Thyroid gland (tissue), 4 donors: ENCODE measurements around the gene RND2. TPM values are rescaled to one million over a fixed set of nuclear protein-coding genes. Genes with fewer than 3 reads are reported as not detected.

Experiments used
- DNase-seq, 2 donors: peaks; one replicate each; pipeline ENCODE4 v3.0.0-alpha.2; 2019
- H3K27ac ChIP-seq, 3 donors: fragments of 200-600 bp; sonication (generic); 1 replicate in 2 of 3; 2 replicates in 1 of 3; pipeline ENCODE4 v1.5.1; 2016 to 2019; ENCODE audit warnings: mild to moderate bottlenecking in 1 of 3, moderate library complexity in 1 of 3
- H3K27me3 ChIP-seq: fragments of 200-600 bp; sonication (generic); one replicate; pipeline ENCODE4 v1.5.1; 2019
- H3K36me3 ChIP-seq, 2 donors: fragments of 200-600 bp; sonication (generic); one replicate each; pipeline ENCODE4 v1.5.1; 2016 to 2019
- H3K4me1 ChIP-seq, 2 donors: fragments of 200-600 bp; sonication (generic); one replicate each; pipeline ENCODE4 v1.5.1; 2017 to 2019
- H3K4me3 ChIP-seq, 3 donors: fragments of 200-600 bp; sonication (generic); replicated peaks in 1 of 3; 1 replicate in 2 of 3; 2 replicates in 1 of 3; pipeline ENCODE4 v1.5.1; 2016; ENCODE audit warnings: mild to moderate bottlenecking in 1 of 3
- H3K9me3 ChIP-seq: fragments of 200-600 bp; sonication (generic); one replicate; pipeline ENCODE4 v1.5.1; 2017
- CTCF ChIP-seq, 6 experiments: fragments of 200-600 bp in 3 of 6; fragments of 450-650 bp in 3 of 6; sonication (generic) in 3 of 6; IDR thresholded peaks; one replicate each; pipeline ENCODE4 v1.5.1; 2016 to 2019; ENCODE audit warnings: antibody characterized with exemption in 6 of 6, mild to moderate bottlenecking in 2 of 6, inconsistent platforms in 1 of 6, moderate library complexity in 1 of 6
- POLR2A ChIP-seq, 2 donors: fragments of 450-650 bp; IDR thresholded peaks; one replicate each; pipeline ENCODE4 v1.6.1; 2017; ENCODE audit warnings: antibody characterized with exemption in 2 of 2, mild to moderate bottlenecking in 2 of 2, moderate library complexity in 1 of 2
- WGBS, 2 donors: methylation state at CpG; one replicate each; pipeline ENCODE4 v1.1.5; 2017; 5-methylcytosine and 5-hydroxymethylcytosine counted together
- intact Hi-C: fragments of 100-400 bp; cut with DNase I; formaldehyde crosslinking; loops from one replicate; pipeline ENCODE4 v1.15.1; 2023
- total RNA-seq, 4 donors: library from RNA; depleted of rRNA; stranded (reverse); fragments of >200 nt; gene quantifications; one replicate each; pipeline ENCODE4 v1.2.3, GENCODE V29; 2016

RND2 gene
- total RNA-seq, 4 donors from 2014 or later = 5.2 to 14.8 (median 10.3) TPM

DNA sequence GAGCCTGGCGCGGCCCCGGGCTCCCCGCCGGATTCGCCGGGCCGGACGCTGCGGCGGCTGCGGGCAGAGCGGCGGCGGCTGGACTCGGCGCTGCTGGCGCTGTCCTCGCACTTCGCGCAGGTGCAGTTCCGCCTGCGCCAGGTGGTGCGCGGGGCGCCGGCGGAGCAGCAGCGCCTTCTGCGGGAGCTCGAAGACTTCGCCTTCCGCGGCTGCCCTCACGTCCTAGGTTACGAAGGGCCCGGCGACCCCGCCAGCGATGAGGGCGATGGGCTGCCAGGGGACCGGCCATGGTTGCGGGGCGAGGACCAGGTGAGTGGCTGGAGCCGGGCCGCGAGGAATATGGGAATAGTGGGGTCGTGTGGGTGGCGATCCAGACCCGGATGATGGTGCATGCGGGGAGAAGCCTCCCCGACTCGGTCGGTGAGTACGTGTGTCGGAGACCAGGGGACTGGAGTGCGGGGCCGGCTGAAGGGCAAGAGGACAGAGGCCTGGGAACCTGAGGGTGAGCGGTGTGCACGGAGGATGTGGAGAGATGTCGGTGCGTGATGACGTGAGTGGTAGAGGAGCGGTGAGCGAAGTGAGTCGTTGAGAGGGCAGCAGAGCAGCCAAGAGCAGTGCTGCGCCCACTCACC, 44.1 kb upstream of the RND2 start:
- intact Hi-C loops = no loop called here
- peak overlapping the region; percentile 45 to 83 (median 56) for H3K27ac ChIP-seq
- peaks cover 5 to 6% of the 10 kb centered on the region in 2 donors for H3K36me3 ChIP-seq
- peak overlapping the region; percentile 50 to 93 (median 84) for H3K4me3 ChIP-seq
- no peak for TF ChIP-seq POLR2A (IDR thresholded peaks at IDR 0.05)
- TF ChIP-seq CTCF (IDR thresholded peaks at IDR 0.05) = peak in 3 of 6 experiments; percentile 27 to 59 (median 42)
- DNase-seq = peak; percentile 61 to 66
- peaks cover 15 to 17% of the 10 kb centered on the region in 2 donors for H3K4me1 ChIP-seq
- H3K27me3 ChIP-seq = no peaks in the 10 kb centered on the region
- H3K9me3 ChIP-seq = no peaks in the 10 kb centered on the region
- WGBS, 2 donors = 0 to 2% methylated on average over 16 to 35 of the region's 67 CpGs

- Histone ChIP-seq H3K36me3 (peaks cover 13 to 16% of the 10 kb centered on the region in 2 donors), H3K4me1 (peaks cover 15 to 17% of the 10 kb centered on the region in 2 donors), H3K9me3 (no peaks in the 10 kb centered on the region), H3K4me3 (no peak overlapping the region), H3K27me3 (no peaks in the 10 kb centered on the region), H3K27ac (no peak overlapping the region)
- no peak for DNase-seq
- TF ChIP-seq CTCF (IDR thresholded peaks at IDR 0.05) (no peak), POLR2A (IDR thresholded peaks at IDR 0.05) (no peak)
- intact Hi-C loops = no loop called here
Observed at GRCh38 chr17:42982266-42982665, 42.8 kb upstream of the RND2 start.

- H3K36me3 ChIP-seq = peaks cover 42 to 44% of the 10 kb centered on the region in 2 donors
- 0% methylated on average over 1 of the region's 1 CpG for WGBS, 2 donors
- H3K4me3 ChIP-seq = no peak overlapping the region
- no peak overlapping the region for H3K27ac ChIP-seq
- peaks cover 10 to 11% of the 10 kb centered on the region in 2 donors for H3K4me1 ChIP-seq
- no peaks in the 10 kb centered on the region for H3K9me3 ChIP-seq
- intact Hi-C loops = no loop called here
- TF ChIP-seq CTCF (IDR thresholded peaks at IDR 0.05) = no peak
- no peak for TF ChIP-seq POLR2A (IDR thresholded peaks at IDR 0.05)
- DNase-seq = no peak
- no peaks in the 10 kb centered on the region for H3K27me3 ChIP-seq
Observed at GRCh38 chr17:42985225-42985624, 39.8 kb upstream of the RND2 start.

DNA sequence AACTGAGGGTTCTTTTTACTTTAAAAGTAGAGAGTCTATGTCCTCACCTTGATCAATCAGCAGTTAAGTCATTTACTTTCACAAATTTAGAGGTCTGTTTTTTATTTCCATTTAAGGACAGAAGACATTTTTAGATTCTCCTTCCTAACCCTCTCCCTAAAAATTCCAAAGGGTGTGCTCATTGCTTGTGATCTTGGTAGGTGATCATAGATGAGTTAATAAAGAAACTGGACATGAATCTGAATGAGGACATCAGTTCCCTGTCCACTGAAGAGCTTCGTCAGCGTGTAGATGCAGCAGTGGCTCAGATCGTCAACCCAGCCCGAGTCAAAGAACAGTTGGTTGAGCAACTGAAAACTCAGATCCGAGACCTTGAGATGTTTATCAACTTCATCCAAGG, 35.9 kb upstream of the RND2 start:
- TF ChIP-seq POLR2A (IDR thresholded peaks at IDR 0.05) = no peak
- TF ChIP-seq CTCF (IDR thresholded peaks at IDR 0.05) = no peak
- WGBS, 2 donors = 95 to 97% methylated on average over 5 of the region's 5 CpGs

DNA sequence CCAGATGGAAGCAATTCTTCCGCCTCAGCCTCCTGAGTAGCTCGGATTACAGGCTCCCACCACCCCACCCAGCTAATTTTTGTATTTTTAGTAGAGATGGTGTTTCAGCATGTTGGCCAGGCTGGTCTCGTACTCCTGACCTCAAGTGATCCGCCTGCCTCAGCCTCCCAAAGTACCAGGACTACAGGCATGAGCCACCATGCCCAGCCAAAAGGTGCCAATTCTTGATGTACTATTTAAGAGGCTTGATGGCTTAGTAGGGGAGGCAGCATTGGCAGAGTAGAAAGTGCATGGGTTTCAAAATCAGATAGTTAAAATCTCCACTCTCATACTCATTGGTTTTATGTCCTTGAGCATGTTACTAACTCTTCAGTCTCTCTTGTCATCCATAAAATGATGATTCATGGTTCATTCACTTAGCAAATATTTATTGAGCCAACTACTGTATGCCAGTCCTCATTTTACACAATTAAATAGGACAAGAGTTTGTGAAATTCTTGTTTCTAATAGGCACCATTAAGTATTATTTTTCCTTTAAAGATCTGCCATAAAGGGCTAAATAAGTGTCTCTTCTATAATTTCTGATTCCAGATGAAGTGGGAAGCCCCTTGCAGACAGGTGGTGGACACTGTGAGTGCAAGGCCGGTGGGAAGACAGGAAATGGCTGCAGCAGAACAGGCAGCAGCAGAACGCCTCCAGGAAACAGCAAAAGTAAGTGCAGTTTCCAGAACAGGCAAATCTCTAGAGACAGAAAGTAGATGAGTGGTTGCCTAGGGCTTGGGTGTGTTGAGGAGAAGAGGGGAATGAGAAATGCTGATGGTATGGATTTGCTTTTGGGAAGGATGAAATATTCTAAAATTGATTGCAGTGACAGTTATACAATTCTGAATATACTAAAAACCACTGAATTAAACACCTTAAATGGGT, 35.0 kb upstream of the RND2 start:
- no peak overlapping the region for H3K27ac ChIP-seq
- intact Hi-C loops = no loop called here
- no peaks in the 10 kb centered on the region for H3K4me1 ChIP-seq
- H3K36me3 ChIP-seq = peaks cover 60 to 68% of the 10 kb centered on the region in 2 donors
- no peak for TF ChIP-seq POLR2A (IDR thresholded peaks at IDR 0.05)
- TF ChIP-seq CTCF (IDR thresholded peaks at IDR 0.05) = no peak
- H3K27me3 ChIP-seq = no peaks in the 10 kb centered on the region
- no peak for DNase-seq
- H3K9me3 ChIP-seq = no peaks in the 10 kb centered on the region
- 85 to 93% methylated on average over 6 of the region's 6 CpGs for WGBS, 2 donors
- H3K4me3 ChIP-seq = no peak overlapping the region

More for the DNA sequence above, 35.9 kb upstream of the RND2 start:
- Histone ChIP-seq H3K9me3 (no peaks in the 10 kb centered on the region), H3K36me3 (peaks cover 60 to 70% of the 10 kb centered on the region in 2 donors), H3K27ac (no peak overlapping the region), H3K4me3 (no peak overlapping the region), H3K4me1 (no peaks in the 10 kb centered on the region), H3K27me3 (no peaks in the 10 kb centered on the region)
- intact Hi-C loops = no loop called here
- DNase-seq = no peak
